Gastrocnemius medialis (tissue), 4 donors: ENCODE results near the gene NIPBL. TPM values are rescaled to one million over a fixed set of nuclear protein-coding genes. Genes with fewer than 3 reads are reported as not detected.
A peak's percentile ranks its signal among the peaks of the same experiment; 100 is the strongest.

ENCODE experiments used
- ATAC-seq, 2 donors: fragments of 150-250 bp; one replicate each; pipeline ENCODE4 v1.9.1; 2016
- DNase-seq, 2 donors: peaks; one replicate each; pipeline ENCODE4 v3.0.0-alpha.2; 2019
- H3K27ac ChIP-seq, 4 donors: fragments of 200-600 bp; sonication (generic); 1 replicate in 1 of 4; 2 replicates in 3 of 4; pipeline ENCODE4 v1.5.1; 2016 to 2018; ENCODE audit warnings: mild to moderate bottlenecking in 2 of 4, moderate library complexity in 1 of 4
- H3K27me3 ChIP-seq, 3 donors: fragments of 200-600 bp; sonication (generic) in 2 of 3; 1 replicate in 1 of 3; 2 replicates in 2 of 3; pipeline versions ENCODE4 v1.5.1 to v1.6.0; 2016 to 2019; ENCODE audit warnings: mild to moderate bottlenecking in 1 of 3, moderate library complexity in 1 of 3
- H3K36me3 ChIP-seq, 2 donors: fragments of 200-600 bp; sonication (generic) in 1 of 2; one replicate each; pipeline ENCODE4 v1.5.1; 2017 to 2018
- H3K4me1 ChIP-seq, 2 donors: fragments of 200-600 bp; sonication (generic) in 1 of 2; one replicate each; pipeline ENCODE4 v1.5.1; 2016 to 2017; ENCODE audit warnings: mild to moderate bottlenecking in 2 of 2
- H3K4me3 ChIP-seq, 4 donors: fragments of 200-600 bp; sonication (generic) in 3 of 4; 1 replicate in 1 of 4; 2 replicates in 3 of 4; pipeline ENCODE4 v1.5.1; 2016 to 2019; ENCODE audit warnings: mild to moderate bottlenecking in 2 of 4
- H3K9me3 ChIP-seq, 3 donors: fragments of 200-600 bp; sonication (generic) in 2 of 3; 1 replicate in 1 of 3; 2 replicates in 2 of 3; pipeline ENCODE4 v1.5.1; 2016 to 2019
- CTCF ChIP-seq, 5 experiments: fragments of 450-650 bp in 3 of 5; fragments of 200-600 bp in 2 of 5; sonication (generic) in 2 of 5; IDR thresholded peaks in 4 of 5; conservative IDR thresholded peaks in 1 of 5; 1 replicate in 4 of 5; 2 replicates in 1 of 5; pipeline ENCODE4 v1.5.1; 2016 to 2019; ENCODE audit warnings: antibody characterized with exemption in 5 of 5, mild to moderate bottlenecking in 3 of 5, moderate library complexity in 3 of 5
- POLR2A ChIP-seq, 2 donors: fragments of 450-650 bp; IDR thresholded peaks; one replicate each; pipeline ENCODE4 v1.6.1; 2017; ENCODE audit warnings: antibody characterized with exemption in 2 of 2, mild to moderate bottlenecking in 2 of 2, moderate library complexity in 2 of 2
- in situ Hi-C, 4 donors: fragments of 200-750 bp; cut with MboI; loops; one replicate each; pipeline versions ENCODE4 v1.15.0 to v1.8.0; 2017; ENCODE audit warnings: low sequenced_read_pairs in 4 of 4
- intact Hi-C: fragments of 100-400 bp; cut with DNase I; formaldehyde crosslinking; loops from one replicate; pipeline ENCODE4 v1.15.1; 2023; ENCODE audit warnings: low total_unique reads
- total RNA-seq, 4 donors: library from RNA; depleted of rRNA; stranded (reverse); fragments of >200 nt; gene quantifications; one replicate each; pipeline versions ENCODE4 v1.1.0 to v1.2.3, GENCODE V29; 2016

Gene NIPBL
- total RNA-seq, 4 donors from 2014 or later, result 15.0 to 49.6 (median 32.7) TPM

- no peaks in the 10 kb centered on the region for H3K27me3 ChIP-seq
- H3K4me3 ChIP-seq, result no peak overlapping the region
- DNase-seq (no peak), ATAC-seq (no peak)
- no peaks in the 10 kb centered on the region for H3K36me3 ChIP-seq
- H3K4me1 ChIP-seq, result peaks cover 74 to 78% of the 10 kb centered on the region in 2 donors
- H3K9me3 ChIP-seq, result no peaks in the 10 kb centered on the region
- no peak for TF ChIP-seq CTCF (IDR thresholded peaks at IDR 0.05 in 4 of 5, conservative IDR thresholded peaks at IDR 0.05 in 1 of 5)
- TF ChIP-seq POLR2A (IDR thresholded peaks at IDR 0.05), result no peak
- in situ Hi-C loops, result loop anchor here in 1 of 4 donors (25.0 kb wide), 1 partner anchor 648 kb away; the partner anchor contains the start of gene NADK2
- no peak overlapping the region for H3K27ac ChIP-seq
- intact Hi-C loops, result no loop called here
Observed at GRCh38 chr5:36885149-36885548, 8.6 kb downstream of the NIPBL start.

GRCh38 chr5:36885566-36886485, 9.3 kb downstream of the NIPBL start:
- H3K27ac ChIP-seq, result no peak overlapping the region
- no peaks in the 10 kb centered on the region for H3K9me3 ChIP-seq
- H3K36me3 ChIP-seq, result no peaks in the 10 kb centered on the region
- TF ChIP-seq CTCF (IDR thresholded peaks at IDR 0.05 in 4 of 5, conservative IDR thresholded peaks at IDR 0.05 in 1 of 5), result no peak
- TF ChIP-seq POLR2A (IDR thresholded peaks at IDR 0.05), result no peak
- ATAC-seq, result no peak
- DNase-seq, result no peak
- H3K4me3 ChIP-seq, result no peak overlapping the region
- H3K27me3 ChIP-seq, result no peaks in the 10 kb centered on the region
- H3K4me1 ChIP-seq, result peaks cover 70 to 76% of the 10 kb centered on the region in 2 donors
- intact Hi-C loops (no loop called here), in situ Hi-C loops (loop anchor here in 1 of 4 donors (25.0 kb wide), 1 partner anchor 649 kb away; the partner anchor contains the start of gene NADK2)

- Histone ChIP-seq H3K4me1 (peaks cover 62 to 66% of the 10 kb centered on the region in 2 donors), H3K4me3 (no peak overlapping the region), H3K27me3 (no peaks in the 10 kb centered on the region), H3K27ac (peak overlapping the region in 1 of 4 donors; percentile 62), H3K9me3 (no peaks in the 10 kb centered on the region), H3K36me3 (no peaks in the 10 kb centered on the region)
- intact Hi-C loops, result no loop called here
- TF ChIP-seq POLR2A (IDR thresholded peaks at IDR 0.05), result no peak
- TF ChIP-seq CTCF (IDR thresholded peaks at IDR 0.05 in 4 of 5, conservative IDR thresholded peaks at IDR 0.05 in 1 of 5), result no peak
- ATAC-seq, result no peak
- no peak for DNase-seq
- in situ Hi-C loops, result loop anchor here in 1 of 4 donors (25.0 kb wide), 1 partner anchor 649 kb away; the partner anchor contains the start of gene NADK2
Observed at GRCh38 chr5:36886791-36887190, 10.2 kb downstream of the NIPBL start.

- ATAC-seq, result peak; percentile 90 to 94
- H3K36me3 ChIP-seq, result no peaks in the 10 kb centered on the region
- H3K9me3 ChIP-seq, result no peaks in the 10 kb centered on the region
- TF ChIP-seq CTCF (IDR thresholded peaks at IDR 0.05 in 4 of 5, conservative IDR thresholded peaks at IDR 0.05 in 1 of 5), result no peak
- H3K4me1 ChIP-seq, result peaks cover 55 to 63% of the 10 kb centered on the region in 2 donors
- peak overlapping the region in 3 of 4 donors; percentile 29 to 62 (median 40) for H3K27ac ChIP-seq
- no peak for DNase-seq
- in situ Hi-C loops, result loop anchor here in 1 of 4 donors (25.0 kb wide), 1 partner anchor 650 kb away; the partner anchor contains the start of gene NADK2
- intact Hi-C loops, result no loop called here
- peak overlapping the region in 1 of 4 donors; percentile 12 for H3K4me3 ChIP-seq
- no peaks in the 10 kb centered on the region for H3K27me3 ChIP-seq
Observed at GRCh38 chr5:36887532-36887931, 11.0 kb downstream of the NIPBL start.
